Retinal pigment epithelial cell (primary cell): Measurements from ENCODE around the gene CASS4.
A peak's percentile ranks its signal among the peaks of the same experiment; 100 is the strongest.
"Not testable (repeated sequence)": the region's sequence is repeated elsewhere in the genome, so short reads cannot be mapped to it uniquely, and the experiment has no call there.

Experiments used
- DNase-seq: peaks from one replicate; pipeline ENCODE4 v3.0.0-alpha.2; 2010; ENCODE audit warnings: low read depth
- H3K4me3 ChIP-seq: 2 replicates; pipeline ENCODE4 v1.5.1; 2011; ENCODE audit warnings: mild to moderate bottlenecking, low read length, control low read depth, moderate library complexity
- TF ChIP-seq, protein P1 (sequence below): conservative IDR thresholded peaks from 2 replicates; pipeline ENCODE4 v1.5.1; 2011; ENCODE audit warnings: low read depth, low read length, control low read depth, inconsistent platforms

CASS4 gene

DNA sequence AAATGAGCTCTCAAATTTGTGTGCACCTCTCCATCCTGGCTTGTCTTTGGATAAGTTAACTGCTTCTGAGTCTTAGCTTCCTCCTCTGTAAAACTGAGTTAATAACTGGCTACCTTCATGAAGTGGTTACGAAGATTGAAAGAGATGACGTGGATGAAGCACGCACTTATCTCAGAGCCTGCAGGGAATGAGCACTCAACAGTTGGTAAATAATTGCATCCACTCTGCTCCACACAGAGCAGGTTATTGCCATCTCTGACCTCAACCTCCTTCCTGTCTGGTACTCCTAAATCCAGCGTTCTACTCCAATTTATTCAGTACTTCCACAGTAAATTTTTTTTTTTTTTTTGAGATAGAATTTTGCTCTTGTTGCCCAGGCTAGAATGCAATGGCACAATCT lies 26.9 kb upstream of the CASS4 start:
- TF ChIP-seq, protein P1, sequence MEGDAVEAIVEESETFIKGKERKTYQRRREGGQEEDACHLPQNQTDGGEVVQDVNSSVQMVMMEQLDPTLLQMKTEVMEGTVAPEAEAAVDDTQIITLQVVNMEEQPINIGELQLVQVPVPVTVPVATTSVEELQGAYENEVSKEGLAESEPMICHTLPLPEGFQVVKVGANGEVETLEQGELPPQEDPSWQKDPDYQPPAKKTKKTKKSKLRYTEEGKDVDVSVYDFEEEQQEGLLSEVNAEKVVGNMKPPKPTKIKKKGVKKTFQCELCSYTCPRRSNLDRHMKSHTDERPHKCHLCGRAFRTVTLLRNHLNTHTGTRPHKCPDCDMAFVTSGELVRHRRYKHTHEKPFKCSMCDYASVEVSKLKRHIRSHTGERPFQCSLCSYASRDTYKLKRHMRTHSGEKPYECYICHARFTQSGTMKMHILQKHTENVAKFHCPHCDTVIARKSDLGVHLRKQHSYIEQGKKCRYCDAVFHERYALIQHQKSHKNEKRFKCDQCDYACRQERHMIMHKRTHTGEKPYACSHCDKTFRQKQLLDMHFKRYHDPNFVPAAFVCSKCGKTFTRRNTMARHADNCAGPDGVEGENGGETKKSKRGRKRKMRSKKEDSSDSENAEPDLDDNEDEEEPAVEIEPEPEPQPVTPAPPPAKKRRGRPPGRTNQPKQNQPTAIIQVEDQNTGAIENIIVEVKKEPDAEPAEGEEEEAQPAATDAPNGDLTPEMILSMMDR, result no peak
- H3K4me3 ChIP-seq, result no peak overlapping the region
- no peak for DNase-seq

DNA sequence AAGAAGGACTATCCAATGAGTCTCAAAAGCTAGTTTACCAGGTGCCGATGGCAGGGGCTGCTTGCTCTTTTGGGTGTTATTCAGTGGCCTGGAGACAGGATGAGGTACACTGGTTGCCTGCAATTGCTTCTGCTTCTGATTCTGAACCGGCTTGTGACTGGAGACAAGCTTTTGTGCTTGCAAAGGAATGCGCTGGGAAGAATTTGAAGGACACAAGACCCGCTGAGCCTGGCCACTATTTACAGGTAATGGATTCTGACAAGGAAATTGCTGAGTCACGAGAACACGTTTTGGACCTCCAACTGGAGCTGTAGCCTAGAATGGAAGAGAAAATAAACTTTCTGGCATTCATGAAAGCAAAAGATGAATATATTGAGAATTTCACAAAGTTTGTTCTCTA lies 25.8 kb upstream of the CASS4 start:
- DNase-seq, result no peak
- TF ChIP-seq, protein P1, result no peak
- no peak overlapping the region for H3K4me3 ChIP-seq

GRCh38 chr20:56388882-56389281 lies 23.2 kb upstream of the CASS4 start:
- no peak overlapping the region for H3K4me3 ChIP-seq
- TF ChIP-seq, protein P1, result no peak
- no peak for DNase-seq

DNA sequence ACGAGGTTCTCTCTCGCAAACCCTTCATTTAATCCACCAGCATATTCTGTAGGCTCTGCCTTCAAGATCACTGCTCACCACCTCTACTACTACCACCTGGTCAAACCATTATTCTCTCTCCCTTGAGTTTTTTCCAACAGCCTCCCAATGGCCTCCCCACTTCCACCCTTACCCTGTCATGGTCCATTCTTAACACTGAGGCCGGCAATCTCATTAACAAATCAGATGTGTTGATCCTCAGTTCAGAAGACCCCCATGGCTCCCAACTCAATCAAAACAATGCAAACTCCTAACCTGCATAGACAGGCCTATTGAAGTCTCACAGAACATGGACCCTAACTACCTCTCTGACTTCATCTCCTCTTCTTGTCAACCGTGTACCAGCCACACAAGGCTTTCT lies 22.3 kb upstream of the CASS4 start:
- DNase-seq, result no peak
- TF ChIP-seq, protein P1, result no peak
- no peak overlapping the region for H3K4me3 ChIP-seq

DNA sequence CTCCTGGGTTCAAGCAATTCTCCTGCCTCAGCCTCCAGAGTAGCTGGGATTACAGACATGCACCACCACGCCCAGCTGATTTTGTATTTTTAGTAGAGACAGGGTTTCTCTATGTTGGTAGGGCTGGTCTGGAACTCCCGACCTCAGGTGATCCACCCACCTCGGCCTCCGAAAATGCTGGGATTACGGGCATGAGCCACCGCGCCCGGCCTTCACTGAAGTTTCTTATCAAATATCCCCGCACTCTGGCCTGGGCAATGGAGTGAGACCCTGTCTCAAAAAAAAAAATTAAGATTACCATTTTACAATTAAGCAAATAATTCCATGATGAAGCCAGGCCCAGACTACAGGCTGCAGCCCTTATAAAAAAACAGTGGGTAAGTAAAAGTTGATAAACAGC lies 21.7 kb upstream of the CASS4 start:
- DNase-seq, result not testable (repeated sequence)
- peak overlapping the region; percentile 72 for H3K4me3 ChIP-seq

- H3K4me3 ChIP-seq, result peak overlapping the region; percentile 72
- no peak for DNase-seq
- TF ChIP-seq, protein P1, result no peak
These were observed 21.0 kb upstream of the CASS4 start for GRCh38 chr20:56391037-56391436.

DNA sequence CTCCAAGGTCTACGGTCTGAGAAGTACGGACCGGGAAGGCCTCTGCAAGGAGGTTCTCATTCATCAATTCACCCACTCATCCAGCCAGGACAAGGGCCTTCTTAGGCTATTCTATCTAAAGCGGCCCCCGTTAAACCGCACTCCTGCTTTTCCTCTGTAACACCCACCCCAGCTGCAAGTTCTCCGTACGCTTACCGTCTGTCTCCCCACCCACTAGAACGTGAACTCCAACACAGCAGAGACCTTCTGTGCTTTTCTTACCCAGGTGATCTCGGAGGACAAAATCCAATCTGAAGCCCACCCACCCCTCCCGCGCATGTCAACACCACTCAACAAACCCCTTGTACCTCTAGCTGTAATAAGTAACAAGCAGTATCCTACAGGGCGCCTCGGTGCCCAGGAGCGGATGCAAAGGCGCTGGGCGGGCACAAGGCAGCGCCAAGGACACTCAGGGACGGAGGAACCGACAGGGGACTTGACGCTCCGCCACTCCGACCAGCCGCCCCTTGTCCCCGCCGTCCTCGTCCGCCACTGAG lies 20.4 kb upstream of the CASS4 start:
- TF ChIP-seq, protein P1, result no peak
- no peak for DNase-seq
- H3K4me3 ChIP-seq, result peak overlapping the region; percentile 72
